ENCODE results near the gene CEPT1.

DNA sequence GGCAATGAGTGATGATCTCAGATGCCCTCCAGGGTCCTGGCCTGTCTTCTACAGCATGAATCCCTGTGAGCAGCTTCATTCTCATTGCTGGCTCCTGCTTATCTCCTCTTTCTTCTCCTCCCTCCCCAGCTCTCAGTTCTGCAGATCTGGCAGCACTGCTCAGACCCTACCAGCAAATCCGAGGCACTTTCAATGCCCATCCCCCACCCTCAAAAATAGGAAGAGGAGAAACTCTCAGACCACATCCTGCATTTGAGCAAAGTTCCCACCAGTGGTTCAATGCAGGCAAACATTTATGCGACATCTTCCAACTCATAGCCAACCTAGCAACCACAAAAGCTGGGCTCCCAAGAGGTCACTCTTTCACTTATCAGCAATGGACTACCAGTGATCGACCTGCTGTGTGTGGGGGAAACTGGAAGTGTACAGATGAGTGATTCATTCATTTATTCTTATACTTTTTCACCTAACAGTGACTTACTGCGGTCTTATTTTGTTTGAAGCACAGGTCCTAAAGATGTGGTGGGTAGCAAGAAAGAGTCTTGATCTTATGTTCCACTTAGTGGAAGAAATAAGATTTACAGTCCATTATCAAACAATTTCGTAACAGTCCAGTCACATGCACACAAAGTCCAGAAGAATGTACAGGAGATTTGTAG, 81.7 kb downstream of the CEPT1 start:
- no peak for TF ChIP-seq EZH2 (IDR thresholded peaks at IDR 0.05; ENCODE audit: insufficient read depth, poor library complexity, severe bottlenecking)
- TF ChIP-seq EZH2phosphoT487 (IDR thresholded peaks at IDR 0.05; ENCODE audit: insufficient read depth, low read depth): no peak

Data from GM23248 (cell line).